Activated T-cell treated with anti-CD3 and anti-CD28 coated beads for 48 hours (primary cell): ENCODE data around the gene HLA-C.
"Not testable (repeated sequence)": the region's sequence is repeated elsewhere in the genome, so short reads cannot be mapped to it uniquely, and the experiment has no call there.

Source experiments
- DNase-seq: peaks from one replicate; pipeline ENCODE4 v3.0.0-alpha.2; 2020; ENCODE audit warnings: low read depth

Gene HLA-C

DNA sequence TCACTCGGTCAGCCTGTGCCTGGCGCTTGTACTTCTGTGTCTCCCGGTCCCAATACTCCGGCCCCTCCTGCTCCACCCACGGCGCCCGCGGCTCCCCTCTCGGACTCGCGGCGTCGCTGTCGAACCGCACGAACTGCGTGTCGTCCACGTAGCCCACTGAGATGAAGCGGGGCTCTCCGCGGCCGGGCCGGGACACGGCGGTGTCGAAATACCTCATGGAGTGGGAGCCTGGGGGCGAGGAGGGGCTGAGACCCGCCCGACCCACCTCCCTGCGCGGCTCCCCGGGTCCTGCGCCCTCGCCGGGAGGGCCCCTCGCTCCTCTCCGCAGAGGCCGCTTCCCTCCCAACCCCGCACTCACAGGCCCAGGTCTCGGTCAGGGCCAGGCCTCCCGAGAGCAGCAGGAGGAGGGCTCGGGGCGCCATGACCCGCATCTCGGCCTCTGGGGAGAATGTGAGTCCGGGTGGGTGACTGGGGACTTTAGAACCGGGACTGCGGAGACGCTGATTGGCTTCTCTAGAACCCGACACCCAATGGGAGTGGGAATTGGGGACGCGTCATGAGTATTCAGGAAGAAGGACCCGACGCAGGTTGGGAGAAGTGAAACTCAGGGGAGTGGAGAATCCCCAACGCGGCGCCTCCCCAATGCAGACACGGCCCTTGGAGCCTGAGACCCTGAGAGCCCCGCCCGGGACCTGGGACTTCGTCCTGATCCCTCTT lies at the start of gene HLA-C:
TSS of gene HLA-C (minus strand) at position 452 of the 717 bp plus-strand sequence. CDS start at position 431, 21 bp downstream.
- DNase-seq: peak; percentile 80

DNA sequence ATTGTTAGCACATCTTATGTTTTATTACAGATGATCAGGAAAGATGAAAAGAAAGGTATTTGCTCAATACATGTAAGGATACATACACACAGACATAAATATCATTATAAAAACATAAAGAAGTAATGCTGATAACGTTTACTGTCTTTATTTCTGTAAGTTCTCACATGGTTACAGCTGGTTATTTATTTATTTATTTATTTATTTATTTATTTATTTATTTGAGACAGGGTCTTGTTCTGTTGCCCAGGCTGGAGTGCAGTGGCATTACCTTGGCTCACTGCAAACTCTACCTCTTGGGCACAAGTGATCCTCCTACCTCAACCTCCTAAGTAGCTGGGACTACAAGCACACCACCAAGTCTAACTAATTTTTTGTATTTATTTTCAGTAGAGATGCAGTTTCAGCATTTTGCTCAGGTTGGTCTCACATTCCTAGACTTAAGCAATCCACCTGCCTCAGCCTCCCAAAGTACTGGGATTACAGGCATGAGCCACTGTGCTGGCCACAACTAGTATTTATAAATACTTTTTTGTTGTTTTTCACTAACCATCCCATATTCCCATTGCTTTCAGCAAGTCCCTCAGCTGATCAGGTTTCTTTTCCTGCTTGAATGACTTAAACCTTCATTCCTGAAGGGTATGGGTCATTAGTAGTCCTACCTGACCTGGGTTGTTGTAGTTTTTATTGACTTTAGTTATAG lies 49.3 kb upstream of the HLA-C start:
- no peak for DNase-seq

DNA sequence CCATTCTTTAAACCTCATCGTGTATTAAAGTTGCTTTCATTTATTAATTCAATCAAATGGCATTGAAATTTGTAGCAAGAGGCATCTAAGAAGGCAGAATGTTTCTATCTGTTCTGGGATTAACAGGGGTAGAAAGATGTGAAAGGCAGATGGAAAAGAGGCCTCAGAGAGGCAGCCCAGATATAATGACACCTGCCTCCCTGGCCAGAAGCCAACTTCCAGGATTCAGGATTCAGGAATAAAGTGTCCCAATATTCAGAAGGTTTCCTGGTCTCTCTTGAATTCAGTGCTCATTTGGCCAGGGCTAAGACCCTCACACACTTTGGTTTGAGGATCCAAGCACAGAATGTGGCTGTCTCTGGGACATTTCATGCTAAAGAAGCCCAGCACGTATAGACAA lies 45.1 kb upstream of the HLA-C start:
- no peak for DNase-seq

DNA sequence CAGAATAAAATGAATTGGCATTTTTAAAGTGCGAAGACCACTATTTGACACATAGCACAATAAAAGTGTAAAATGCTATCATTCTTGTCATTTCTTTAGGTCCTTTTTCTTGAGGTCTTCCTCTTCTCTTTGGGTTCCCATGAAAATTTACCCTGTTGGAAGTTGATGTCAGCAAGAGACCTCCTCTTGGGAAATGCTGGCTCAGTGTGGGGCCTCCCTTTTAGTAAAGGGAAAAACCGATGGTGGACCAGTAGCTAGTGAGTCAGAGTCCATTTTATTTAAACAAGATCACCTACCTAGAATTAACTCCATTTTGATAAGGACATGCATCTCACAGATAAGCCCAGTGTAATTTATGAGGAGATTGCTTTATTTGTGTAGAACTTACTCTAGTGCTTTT lies 37.7 kb upstream of the HLA-C start:
- no peak for DNase-seq

DNA sequence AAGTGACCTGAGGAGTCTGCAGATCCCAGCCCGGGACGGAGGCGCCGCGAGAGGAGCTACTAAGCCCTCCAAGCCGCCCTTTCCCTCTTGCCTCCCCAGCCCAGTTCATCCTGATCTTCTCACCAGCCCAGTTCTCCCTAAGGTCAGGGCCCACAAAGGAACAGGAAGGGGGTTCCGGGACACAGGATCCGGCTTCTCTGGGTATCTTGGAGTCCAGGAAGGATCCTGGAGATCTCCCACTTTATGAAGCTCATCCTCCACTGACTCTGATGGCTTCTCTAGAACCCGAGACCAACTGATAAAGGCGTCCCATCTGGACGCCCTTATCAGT lies 36.9 kb upstream of the HLA-C start:
- DNase-seq: no peak

DNA sequence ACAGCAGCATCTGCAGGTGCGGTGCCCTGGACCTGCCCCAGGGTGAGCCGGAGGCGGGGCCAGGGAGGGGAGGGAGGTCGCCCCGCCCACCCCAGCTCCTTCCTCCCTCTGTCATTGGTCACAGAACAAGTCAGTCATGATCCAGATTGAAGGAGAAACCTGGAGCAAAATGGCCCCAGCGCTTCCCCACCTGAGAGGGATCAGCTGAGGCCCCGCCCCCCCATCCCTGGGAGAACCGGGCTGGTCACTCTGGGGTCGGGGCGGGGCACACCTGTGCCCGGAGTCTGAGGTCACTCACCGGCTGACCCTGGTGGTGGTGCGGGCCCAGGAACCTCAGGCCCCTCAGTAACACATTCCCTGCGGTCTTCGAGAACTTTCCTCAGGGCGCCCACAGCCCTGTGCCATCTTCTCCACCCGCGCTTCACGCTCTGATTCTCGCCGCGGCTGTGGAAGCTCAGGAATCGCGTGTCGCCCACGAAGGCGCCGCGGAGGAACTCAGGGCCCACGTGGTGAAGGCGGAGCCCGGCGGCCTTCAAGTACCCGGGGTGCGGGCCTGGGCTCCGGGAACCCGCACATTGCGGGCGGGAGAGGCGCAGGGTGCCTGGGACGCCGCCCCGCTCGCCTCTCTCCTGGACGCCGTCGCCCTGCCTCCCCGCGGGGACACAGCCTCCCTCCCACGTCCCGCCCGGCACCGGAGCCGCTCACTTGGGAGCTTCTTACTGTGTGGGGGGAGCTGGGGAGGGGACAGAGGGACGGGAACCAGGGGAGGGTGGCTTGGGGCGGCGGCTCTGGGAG lies 36.4 kb upstream of the HLA-C start:
- peak; percentile 52 for DNase-seq

DNA sequence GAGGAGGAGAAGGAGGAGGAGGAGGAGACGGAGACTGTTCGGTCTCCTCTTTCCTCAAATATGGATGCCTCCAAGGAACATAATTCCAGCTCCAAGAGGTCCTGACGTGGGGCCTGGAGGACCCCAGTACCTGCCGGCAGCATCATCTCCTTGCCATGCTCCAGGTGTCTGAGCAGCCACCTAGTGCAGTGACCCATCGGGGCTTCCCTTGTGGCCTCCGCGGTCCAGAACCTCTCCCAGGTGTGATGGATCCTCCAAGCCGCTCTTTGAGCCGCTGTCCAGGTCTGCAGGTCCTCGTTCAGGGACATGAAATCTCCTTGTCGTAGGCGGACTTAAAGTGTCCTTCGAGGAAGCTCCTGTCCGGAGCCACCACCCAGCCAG lies 35.8 kb upstream of the HLA-C start:
- DNase-seq: no peak

DNA sequence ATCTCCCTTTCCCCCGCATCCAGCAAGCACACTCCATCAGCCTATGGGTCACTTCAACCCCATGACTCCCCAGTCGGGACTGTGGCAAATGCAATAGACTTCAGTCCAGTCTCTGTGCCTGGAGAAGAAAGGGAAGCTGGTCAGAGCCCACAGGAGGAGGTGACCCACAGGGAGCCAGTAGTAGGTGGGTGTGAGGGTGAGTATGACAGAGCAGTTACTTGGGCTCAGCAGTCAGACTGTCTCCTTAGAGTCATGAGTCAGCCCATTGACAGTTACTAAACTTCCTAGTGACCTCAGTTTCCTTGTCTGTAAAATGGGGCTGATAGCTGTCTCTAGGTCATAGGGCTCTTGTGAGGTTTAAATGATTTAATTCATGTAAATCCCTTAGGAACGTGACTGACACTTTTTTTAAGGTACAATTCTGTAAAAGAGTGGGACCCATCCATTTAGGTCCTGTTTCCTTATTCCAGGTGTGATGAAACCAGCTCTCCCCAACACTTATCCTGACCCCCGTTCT lies 33.9 kb upstream of the HLA-C start:
- no peak for DNase-seq

DNA sequence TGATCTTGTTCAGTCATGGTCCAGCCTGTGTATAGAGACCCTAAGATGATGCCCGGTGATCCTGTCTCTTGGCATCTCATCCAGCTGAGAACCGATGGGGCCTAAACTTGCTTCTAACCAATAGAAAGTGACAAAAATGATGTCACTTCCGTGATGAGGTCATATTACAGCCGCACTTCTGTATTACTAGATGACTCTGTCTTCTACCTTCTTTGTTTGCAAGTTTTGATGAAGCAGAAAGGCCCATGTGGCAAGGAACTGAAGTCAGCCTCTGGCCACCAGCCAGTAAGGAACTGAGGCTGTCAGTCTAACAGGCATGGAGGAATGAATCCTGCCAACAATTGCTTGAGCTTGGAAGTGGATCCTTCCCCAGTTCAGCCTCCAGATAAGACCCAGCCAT lies 32.8 kb upstream of the HLA-C start:
- no peak for DNase-seq

DNA sequence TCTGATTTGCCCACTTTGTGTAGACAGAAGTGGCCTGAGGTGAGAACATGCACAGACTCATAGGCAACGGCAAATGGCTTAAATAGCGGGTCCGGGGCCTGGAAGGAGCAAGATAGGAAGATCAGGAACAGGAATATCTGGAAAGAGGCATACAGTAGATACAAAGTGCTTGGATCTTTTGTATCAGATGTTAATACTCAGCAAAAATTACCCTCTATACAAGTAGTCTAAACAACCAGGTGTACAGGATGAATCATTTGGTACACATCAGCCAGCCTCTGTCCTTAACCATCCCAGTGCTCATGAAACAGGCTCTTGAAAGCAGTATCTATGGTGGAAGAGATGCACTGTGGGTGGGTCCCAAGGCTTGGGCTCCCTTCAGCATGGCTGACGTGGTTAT lies 28.9 kb upstream of the HLA-C start:
- no peak for DNase-seq

DNA sequence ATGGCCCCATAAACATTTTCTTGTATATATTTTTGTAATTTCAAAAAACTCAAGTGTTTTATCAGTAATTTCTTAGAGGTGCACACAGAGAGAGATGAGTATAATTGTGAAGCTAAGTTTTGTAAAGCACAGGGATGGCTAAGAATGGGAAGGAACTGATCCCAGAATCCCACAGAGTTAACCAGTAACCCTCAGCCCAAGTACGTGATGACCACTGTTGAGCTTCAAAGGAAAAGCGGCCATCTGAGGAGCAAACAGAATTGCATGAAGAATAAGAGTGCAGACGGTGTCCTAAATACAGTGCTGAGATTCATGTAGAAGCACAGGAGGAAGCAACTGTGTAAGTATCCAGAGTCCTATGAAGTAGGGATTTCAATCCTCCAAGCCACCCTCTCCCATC lies 28.1 kb upstream of the HLA-C start:
- no peak for DNase-seq

DNA sequence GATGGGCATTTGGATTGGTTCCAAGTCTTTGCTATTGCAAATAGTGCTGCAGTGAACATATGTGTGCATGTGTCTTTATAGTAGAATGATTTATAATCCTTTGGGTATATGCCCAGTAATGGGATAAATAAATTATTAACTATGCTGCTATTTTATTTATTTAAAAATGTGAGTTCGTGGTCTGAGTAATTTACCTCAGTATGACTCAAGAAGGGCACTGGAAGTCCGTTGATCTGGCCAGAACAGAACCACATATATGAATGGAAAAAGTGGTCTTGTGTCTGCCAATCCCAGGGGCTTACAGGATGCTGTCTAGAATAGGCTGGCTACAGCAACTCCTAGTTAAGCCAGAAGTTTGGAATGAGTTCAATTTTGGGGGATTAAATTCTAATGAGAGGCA lies 27.6 kb upstream of the HLA-C start:
- DNase-seq: no peak

DNA sequence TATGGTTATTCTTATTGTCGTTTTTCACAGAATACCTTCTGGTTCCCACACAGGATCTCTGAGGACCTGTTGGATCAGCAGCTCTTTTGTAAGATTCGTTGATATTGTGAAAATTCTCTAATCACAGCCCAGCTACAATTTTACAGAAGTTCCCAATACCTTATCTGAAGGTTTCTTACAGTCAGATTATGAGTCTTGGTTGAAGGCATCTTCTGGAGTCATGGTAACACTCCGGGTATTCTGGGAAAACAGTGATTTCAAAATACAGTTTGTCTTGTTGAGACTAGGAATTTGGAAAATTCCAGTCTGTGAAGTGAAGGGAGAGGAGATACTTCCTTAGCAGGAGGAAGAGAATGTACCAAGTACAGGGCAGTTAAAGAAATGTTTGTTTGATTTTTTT lies 22.2 kb upstream of the HLA-C start:
- no peak for DNase-seq

DNA sequence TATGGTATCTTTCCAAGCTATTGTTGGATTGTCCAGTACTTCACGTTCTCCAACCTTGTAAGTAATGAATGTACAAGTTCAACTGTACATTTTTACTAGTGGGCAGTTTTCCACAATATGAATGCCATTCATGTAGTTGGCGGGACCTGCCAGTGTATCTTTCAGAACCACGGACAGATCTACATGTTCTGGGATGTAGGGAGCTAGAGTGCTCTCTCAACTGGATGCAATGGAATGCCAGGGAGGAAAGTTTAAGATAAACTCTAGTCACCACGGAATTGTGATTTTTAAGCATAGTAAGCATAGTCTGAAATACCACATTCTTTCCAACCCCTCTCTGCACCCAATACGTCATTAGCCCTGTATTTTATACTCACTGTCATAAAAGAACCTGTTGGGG lies 21.5 kb upstream of the HLA-C start:
- no peak for DNase-seq

DNA sequence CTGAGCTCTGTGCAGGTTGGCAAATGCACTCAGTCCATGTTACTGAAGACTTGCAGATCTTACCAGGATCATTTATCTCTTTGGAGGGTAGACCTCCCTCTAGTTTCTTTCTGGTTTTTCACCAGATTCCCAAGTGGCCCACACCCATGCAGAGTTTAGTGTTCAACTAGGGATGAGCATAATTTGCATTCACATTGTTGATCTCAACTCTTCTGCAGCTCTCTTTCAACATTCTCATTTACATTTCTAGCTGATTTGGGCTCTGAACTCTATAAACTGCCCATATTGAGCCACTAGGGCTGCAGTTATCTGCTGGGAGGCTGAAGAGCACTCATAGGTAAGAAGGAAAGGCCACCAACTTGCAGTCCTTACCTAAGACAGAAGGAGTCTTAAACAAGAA lies 17.9 kb upstream of the HLA-C start:
- no peak for DNase-seq

DNA sequence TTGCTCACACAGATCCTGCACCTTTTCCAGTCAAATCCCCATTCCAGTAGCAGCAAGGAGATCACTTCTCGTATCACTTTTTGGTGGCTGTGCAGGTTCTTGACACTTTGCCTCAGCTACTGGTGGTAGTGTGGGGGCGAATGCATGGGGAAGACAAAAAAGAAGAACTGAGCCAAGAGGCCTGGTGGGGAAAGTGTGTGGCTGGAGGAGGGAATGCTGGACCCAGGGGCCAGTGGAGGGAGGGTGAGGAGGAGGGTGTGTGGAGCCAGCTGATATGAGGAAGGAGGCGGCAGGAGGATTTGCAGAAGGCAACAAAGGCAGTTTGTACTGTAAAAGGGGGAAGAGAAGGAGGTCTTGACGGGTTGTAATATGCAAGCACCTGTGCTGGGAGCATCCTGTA lies 15.7 kb upstream of the HLA-C start:
- DNase-seq: no peak

DNA sequence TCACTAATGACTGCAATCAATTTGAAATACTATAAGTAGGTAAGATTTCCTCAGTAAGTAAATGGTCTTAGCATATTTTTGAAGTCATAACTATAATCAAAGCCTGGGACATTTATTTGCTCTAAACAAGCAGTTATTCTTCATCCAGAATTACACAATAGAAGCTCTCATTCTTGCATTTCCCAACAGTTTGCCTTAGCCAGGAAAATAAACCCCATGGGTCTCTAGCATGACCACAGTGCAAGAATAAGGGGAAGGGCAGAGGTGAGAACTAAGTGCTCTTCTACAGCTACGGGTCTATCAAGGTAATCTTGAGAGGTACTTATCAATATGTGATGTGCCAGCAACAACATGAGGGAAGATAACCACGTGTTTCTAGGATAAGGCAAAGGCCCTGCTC lies 14.1 kb upstream of the HLA-C start:
- DNase-seq: no peak

DNA sequence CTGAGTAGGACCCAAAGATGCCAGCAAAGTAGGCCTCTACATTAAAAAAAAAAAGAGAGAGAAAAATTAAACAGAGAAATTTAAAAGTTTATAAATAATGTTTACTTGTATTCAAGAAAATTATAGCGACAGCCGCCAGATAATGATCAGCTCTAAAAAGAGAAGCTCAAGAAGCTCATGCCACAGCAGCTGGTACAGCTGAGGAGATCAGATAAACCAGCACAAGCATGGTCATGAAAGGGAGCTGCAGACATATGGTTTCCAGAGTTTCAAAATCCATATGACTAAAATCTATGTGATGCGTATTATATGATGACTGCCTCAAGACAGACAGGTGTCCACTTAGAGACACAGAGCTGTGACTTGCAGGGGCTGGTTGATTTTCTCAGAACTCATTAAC lies 13.6 kb upstream of the HLA-C start:
- DNase-seq: no peak

DNA sequence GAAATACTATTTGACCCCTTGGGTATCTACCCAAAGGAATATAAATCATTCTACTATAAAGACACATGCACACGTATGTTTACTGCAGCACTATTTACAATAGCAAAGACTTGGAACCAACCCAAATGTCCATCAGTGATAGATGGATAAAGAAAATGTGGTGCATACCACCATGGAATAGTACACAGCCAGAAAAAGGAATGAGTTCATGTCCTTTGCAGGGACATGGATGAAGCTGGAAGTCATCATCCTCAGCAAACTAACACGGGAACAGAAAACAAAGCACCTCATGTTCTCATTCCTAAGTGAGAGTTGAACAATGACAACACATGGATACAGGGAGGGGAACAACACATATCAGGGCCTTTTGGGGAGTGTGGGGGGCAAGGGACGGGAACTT lies 7.8 kb upstream of the HLA-C start:
- not testable (repeated sequence) for DNase-seq

DNA sequence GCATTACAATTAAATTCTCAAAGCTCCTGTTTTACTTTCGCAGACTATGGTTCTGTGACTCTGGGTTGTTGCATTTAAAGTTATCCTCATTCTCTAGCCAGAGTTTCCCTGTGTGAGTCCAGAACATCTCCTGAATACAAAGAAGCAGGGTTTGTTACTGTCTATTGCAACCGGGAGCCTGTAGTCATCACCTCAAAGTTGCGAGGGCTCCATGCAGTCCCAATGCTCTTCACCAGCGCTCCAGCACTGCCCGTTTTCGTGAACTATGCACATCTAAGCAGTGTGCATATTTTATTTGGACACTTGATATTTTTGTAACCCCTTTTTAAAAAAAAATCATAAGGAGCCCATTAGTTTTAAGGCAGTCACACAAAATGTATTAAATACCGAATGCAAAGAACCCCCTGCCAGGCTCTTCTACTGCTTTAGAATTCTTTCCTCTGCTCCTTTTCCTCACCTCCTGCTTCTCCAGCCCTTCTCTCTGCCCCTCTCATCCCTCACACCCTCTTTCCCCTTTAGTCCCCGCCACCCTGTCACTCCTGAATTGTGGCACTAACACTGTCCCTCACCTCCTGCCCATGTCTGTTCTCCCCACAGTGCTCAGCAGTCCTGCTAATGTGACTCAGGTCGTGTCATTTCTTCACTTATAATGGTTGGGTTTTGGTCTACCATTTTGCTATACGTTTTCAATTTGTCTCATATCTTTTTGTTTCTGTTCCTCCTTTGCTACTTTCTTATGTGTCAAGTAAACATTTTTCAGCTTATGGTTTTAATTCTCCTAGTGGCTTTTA lies 1.1 kb upstream of the HLA-C start:
- DNase-seq: no peak

DNA sequence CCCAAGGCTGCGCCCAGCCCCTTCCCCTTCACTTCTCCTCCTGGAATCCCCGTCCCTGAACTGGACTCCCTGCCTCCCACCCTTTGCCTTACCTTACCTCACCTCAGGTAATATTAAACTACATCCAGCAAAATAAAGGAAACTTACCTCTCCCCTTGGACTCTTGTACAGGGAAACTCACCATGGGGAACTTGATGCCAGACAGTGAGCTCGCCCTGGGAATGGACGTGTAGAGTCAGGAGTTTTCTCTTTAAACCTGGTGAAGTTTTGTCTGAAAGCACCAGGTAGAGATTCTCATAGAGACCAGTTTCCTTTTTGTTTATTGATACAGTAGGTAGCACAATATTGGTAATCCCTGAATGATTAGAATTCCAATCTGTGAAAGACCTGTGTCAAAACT lies 544 bp upstream of the HLA-C start:
- no peak for DNase-seq
